PC-3 (cell line): Measurements from ENCODE around the gene WDR76.

Source experiments
- EZH2 ChIP-seq: fragments of 300-600 bp; sonication (generic); IDR thresholded peaks from one replicate; pipeline ENCODE4 v1.6.1; 2017; ENCODE audit warnings: antibody characterized with exemption, mild to moderate bottlenecking, low read length; ENCODE audit not compliant: unreplicated experiment
- EZH2phosphoT487 ChIP-seq: fragments of 300-600 bp; sonication (generic); IDR thresholded peaks from 2 replicates; pipeline ENCODE4 v1.6.1; 2018; ENCODE audit warnings: mild to moderate bottlenecking, antibody characterized with exemption, low read length, borderline replicate concordance
- TF ChIP-seq, protein P1 (sequence below): fragments of 300-600 bp; sonication (generic); conservative IDR thresholded peaks from 2 replicates; pipeline ENCODE4 v1.5.1; 2017; ENCODE audit warnings: antibody characterized with exemption, low read depth, mild to moderate bottlenecking, low read length

DNA sequence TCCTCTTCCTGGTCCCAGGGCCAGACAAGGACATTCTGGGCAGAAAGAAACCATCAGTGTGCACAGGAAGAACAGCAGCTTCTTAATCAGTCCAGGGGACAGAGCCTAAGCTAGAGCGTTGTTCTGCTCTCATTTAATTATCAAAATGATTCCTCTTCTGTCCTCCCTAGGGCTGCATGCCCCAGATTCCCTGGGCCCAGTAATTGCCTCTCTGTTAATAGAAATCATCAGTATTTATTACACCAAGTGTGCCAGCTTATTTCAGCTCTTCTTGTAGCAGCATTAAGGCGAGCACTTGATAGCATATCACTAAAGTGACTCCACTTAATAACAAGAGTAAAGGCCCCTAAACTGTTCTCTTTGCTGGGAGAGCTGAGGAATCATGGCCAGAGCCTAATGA, 72.1 kb downstream of the WDR76 start:
- TF ChIP-seq, protein P1, sequence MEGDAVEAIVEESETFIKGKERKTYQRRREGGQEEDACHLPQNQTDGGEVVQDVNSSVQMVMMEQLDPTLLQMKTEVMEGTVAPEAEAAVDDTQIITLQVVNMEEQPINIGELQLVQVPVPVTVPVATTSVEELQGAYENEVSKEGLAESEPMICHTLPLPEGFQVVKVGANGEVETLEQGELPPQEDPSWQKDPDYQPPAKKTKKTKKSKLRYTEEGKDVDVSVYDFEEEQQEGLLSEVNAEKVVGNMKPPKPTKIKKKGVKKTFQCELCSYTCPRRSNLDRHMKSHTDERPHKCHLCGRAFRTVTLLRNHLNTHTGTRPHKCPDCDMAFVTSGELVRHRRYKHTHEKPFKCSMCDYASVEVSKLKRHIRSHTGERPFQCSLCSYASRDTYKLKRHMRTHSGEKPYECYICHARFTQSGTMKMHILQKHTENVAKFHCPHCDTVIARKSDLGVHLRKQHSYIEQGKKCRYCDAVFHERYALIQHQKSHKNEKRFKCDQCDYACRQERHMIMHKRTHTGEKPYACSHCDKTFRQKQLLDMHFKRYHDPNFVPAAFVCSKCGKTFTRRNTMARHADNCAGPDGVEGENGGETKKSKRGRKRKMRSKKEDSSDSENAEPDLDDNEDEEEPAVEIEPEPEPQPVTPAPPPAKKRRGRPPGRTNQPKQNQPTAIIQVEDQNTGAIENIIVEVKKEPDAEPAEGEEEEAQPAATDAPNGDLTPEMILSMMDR: no peak
- no peak for TF ChIP-seq EZH2
- no peak for TF ChIP-seq EZH2phosphoT487
